Gastroesophageal sphincter (tissue), 4 donors: ENCODE results near the gene CPED1. TPM values are rescaled to one million over a fixed set of nuclear protein-coding genes. Genes with fewer than 3 reads are reported as not detected.

ENCODE experiments used
- ATAC-seq: fragments of 150-250 bp; one replicate; pipeline ENCODE4 v1.9.1; 2016; ENCODE audit warnings: mild to moderate bottlenecking, moderate library complexity
- H3K27ac ChIP-seq, 4 donors: fragments of 200-600 bp; sonication (generic) in 3 of 4; 1 replicate in 3 of 4; 2 replicates in 1 of 4; pipeline ENCODE4 v1.5.1; 2016 to 2019
- H3K27me3 ChIP-seq: fragments of 200-600 bp; sonication (generic); one replicate; pipeline ENCODE4 v1.5.1; 2019
- H3K36me3 ChIP-seq, 2 donors: fragments of 200-600 bp; sonication (generic); one replicate each; pipeline ENCODE4 v1.5.1; 2019; ENCODE audit warnings: control low read depth in 1 of 2
- H3K4me1 ChIP-seq, 3 donors: fragments of 200-600 bp; sonication (generic); 1 replicate in 2 of 3; 2 replicates in 1 of 3; pipeline ENCODE4 v1.5.1; 2016 to 2019; ENCODE audit warnings: control low read depth in 2 of 3
- H3K4me3 ChIP-seq, 2 donors: fragments of 200-600 bp; sonication (generic); one replicate each; pipeline ENCODE4 v1.5.1; 2019; ENCODE audit warnings: mild to moderate bottlenecking in 1 of 2, moderate library complexity in 1 of 2
- H3K9me3 ChIP-seq, 3 donors: fragments of 200-600 bp; sonication (generic); one replicate each; pipeline ENCODE4 v1.5.1; 2017 to 2019; ENCODE audit warnings: control low read depth in 2 of 3
- CTCF ChIP-seq, 4 experiments: fragments of 200-600 bp in 2 of 4; fragments of 450-650 bp in 2 of 4; sonication (generic) in 1 of 4; IDR thresholded peaks; one replicate each; pipeline ENCODE4 v1.5.1; 2017 to 2019; ENCODE audit warnings: antibody characterized with exemption in 4 of 4, mild to moderate bottlenecking in 2 of 4, moderate library complexity in 2 of 4
- EP300 ChIP-seq: sonication (generic); formaldehyde crosslinking; IDR thresholded peaks from one replicate; pipeline ENCODE4 v1.6.1; 2017; ENCODE audit warnings: antibody characterized with exemption, mild to moderate bottlenecking
- POLR2A ChIP-seq, 2 donors: fragments of 450-650 bp; IDR thresholded peaks; one replicate each; pipeline ENCODE4 v1.6.1; 2017; ENCODE audit warnings: antibody characterized with exemption in 2 of 2, mild to moderate bottlenecking in 2 of 2, moderate library complexity in 1 of 2
- POLR2AphosphoS5 ChIP-seq: sonication (generic); formaldehyde crosslinking; IDR thresholded peaks from one replicate; pipeline ENCODE4 v1.6.1; 2017; ENCODE audit warnings: antibody characterized with exemption
- WGBS, 2 donors: methylation state at CpG; one replicate each; pipeline ENCODE4 v1.1.5; 2018; ENCODE audit warnings: low coverage in 1 of 2; 5-methylcytosine and 5-hydroxymethylcytosine counted together
- total RNA-seq, 4 donors: library from RNA; depleted of rRNA; stranded (reverse); fragments of >200 nt; gene quantifications; one replicate each; pipeline ENCODE4 v1.1.0, GENCODE V29; 2016

The CPED1 gene
- total RNA-seq, 4 donors from 2014 or later, result 35.1 to 97.7 (median 60.5) TPM

GRCh38 chr7:121101621-121102020, 113.1 kb downstream of the CPED1 start:
- Histone ChIP-seq H3K27ac (no peak overlapping the region), H3K27me3 (no peaks in the 10 kb centered on the region), H3K36me3 (peaks cover 0 to 22% of the 10 kb centered on the region in 2 donors), H3K4me3 (no peak overlapping the region), H3K4me1 (no peaks in the 10 kb centered on the region), H3K9me3 (no peaks in the 10 kb centered on the region)
- TF ChIP-seq CTCF (IDR thresholded peaks at IDR 0.05), result no peak
- no peak for TF ChIP-seq POLR2A (IDR thresholded peaks at IDR 0.05)
- no peak for TF ChIP-seq EP300
- WGBS, 2 donors, result 94 to 97% methylated on average over 2 of the region's 2 CpGs
- ATAC-seq, result no peak

GRCh38 chr7:121102619-121103018, 114.1 kb downstream of the CPED1 start:
- ATAC-seq, result no peak
- no peaks in the 10 kb centered on the region for H3K9me3 ChIP-seq
- no peaks in the 10 kb centered on the region for H3K4me1 ChIP-seq
- H3K4me3 ChIP-seq, result no peak overlapping the region
- peaks cover 0 to 22% of the 10 kb centered on the region in 2 donors for H3K36me3 ChIP-seq
- no peak overlapping the region for H3K27ac ChIP-seq
- TF ChIP-seq POLR2A (IDR thresholded peaks at IDR 0.05) (no peak), EP300 (no peak), CTCF (IDR thresholded peaks at IDR 0.05) (no peak), POLR2AphosphoS5 (no peak)
- 83% methylated on average over 1 to 2 of the region's 2 CpGs for WGBS, 2 donors
- H3K27me3 ChIP-seq, result no peaks in the 10 kb centered on the region

GRCh38 chr7:121103086-121103485, 114.6 kb downstream of the CPED1 start:
- H3K27me3 ChIP-seq, result no peaks in the 10 kb centered on the region
- 88 to 100% methylated on average over 2 of the region's 2 CpGs for WGBS, 2 donors
- H3K4me3 ChIP-seq, result no peak overlapping the region
- H3K9me3 ChIP-seq, result no peaks in the 10 kb centered on the region
- no peak for ATAC-seq
- no peaks in the 10 kb centered on the region for H3K4me1 ChIP-seq
- H3K36me3 ChIP-seq, result peaks cover 0 to 22% of the 10 kb centered on the region in 2 donors
- H3K27ac ChIP-seq, result no peak overlapping the region
- TF ChIP-seq POLR2A (IDR thresholded peaks at IDR 0.05) (no peak), POLR2AphosphoS5 (no peak), CTCF (IDR thresholded peaks at IDR 0.05) (no peak), EP300 (no peak)

GRCh38 chr7:121103579-121103978, 115.1 kb downstream of the CPED1 start:
- ATAC-seq, result no peak
- no peaks in the 10 kb centered on the region for H3K27me3 ChIP-seq
- WGBS, 2 donors, result 68 to 70% methylated on average over 2 of the region's 2 CpGs

More at GRCh38 chr7:121103579-121103978, 115.1 kb downstream of the CPED1 start:
- Histone ChIP-seq H3K27ac (no peak overlapping the region), H3K9me3 (no peaks in the 10 kb centered on the region), H3K4me1 (no peaks in the 10 kb centered on the region), H3K36me3 (peaks cover 0 to 22% of the 10 kb centered on the region in 2 donors), H3K4me3 (no peak overlapping the region)
- TF ChIP-seq POLR2AphosphoS5 (no peak), POLR2A (IDR thresholded peaks at IDR 0.05) (no peak), CTCF (IDR thresholded peaks at IDR 0.05) (no peak), EP300 (no peak)
